GM12892 (cell line): Measurements from ENCODE around the gene CHST13.
A peak's percentile ranks its signal among the peaks of the same experiment; 100 is the strongest.

Source experiments
- DNase-seq: peaks from one replicate; pipeline ENCODE4 v3.0.0; 2011; ENCODE audit not compliant: insufficient read length
- FAIRE-seq: peaks from 2 replicates; lab custom pipeline; 2011; peaks lifted over from hg19 to GRCh38; lab: Jason Lieb, UNC
- POLR2A ChIP-seq: IDR thresholded peaks from 2 replicates; pipeline ENCODE4 v1.6.1; 2011; ENCODE audit warnings: low read depth, low read length, control low read depth
- POLR2AphosphoS5 ChIP-seq: IDR thresholded peaks from 2 replicates; pipeline ENCODE4 v1.6.1; 2011; ENCODE audit warnings: low read depth, low read length, control low read depth
- TAF1 ChIP-seq: IDR thresholded peaks from 2 replicates; pipeline ENCODE4 v1.6.1; 2011; ENCODE audit warnings: low read depth, mild to moderate bottlenecking, control low read depth, low read length, borderline replicate concordance

The CHST13 gene

GRCh38 chr3:126514161-126514560 is 9.8 kb upstream of the CHST13 start:
- DNase-seq (no peak), FAIRE-seq (no peak)
- TF ChIP-seq POLR2AphosphoS5 (no peak), TAF1 (no peak), POLR2A (no peak)

DNA sequence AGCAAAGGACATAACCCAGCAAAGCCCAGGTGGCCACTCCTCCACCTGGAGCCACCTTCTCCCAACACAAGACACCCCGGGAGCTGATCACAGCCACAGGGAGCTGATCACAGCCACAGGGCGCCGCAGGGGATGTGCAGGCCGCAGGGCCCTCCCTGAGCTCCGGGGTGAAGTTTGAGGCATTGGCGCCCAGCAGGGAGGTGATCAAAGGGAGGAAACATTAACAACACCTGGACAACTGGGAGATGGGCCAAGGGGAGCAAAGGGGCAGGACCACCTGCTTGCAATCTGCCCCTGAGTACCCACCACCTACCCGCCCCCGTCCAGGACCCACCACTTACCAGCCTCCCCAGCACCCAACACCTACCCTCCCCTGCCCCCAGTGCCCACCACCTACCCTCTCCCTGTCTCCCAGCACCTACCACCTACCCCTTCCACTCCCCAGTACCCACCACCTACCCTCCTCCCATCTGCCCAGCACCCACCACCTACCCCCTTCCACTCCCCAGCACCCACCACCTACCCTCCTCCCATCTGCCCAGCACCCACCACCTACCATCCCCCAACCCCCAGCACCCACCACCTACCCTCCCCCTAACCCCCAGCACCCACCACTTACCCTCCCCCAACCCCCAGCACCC is 8.8 kb upstream of the CHST13 start:
- FAIRE-seq (no peak), DNase-seq (no peak)
- TF ChIP-seq POLR2A (no peak), POLR2AphosphoS5 (no peak), TAF1 (no peak)

- FAIRE-seq (no peak), DNase-seq (no peak)
- TF ChIP-seq POLR2AphosphoS5 (no peak), POLR2A (no peak), TAF1 (no peak)
Observed at GRCh38 chr3:126516152-126516935, 7.6 kb upstream of the CHST13 start.

DNA sequence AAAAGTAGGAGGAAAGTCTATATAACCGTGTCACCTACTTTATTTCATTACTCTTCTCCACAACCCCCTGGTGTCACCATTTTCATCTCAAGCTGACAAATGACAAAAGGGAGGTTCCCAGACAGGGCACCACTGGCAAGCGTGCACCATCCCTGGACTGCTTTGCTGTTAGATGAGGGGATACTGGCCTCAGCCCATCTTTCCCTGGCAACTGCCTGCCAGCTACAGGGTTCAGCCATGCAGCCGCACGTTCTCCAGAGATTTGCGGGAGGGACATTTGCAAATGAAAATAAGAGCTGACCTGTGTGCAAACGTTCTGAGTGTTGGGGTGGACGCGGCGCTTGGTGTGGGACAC is 7.0 kb upstream of the CHST13 start:
- DNase-seq (no peak), FAIRE-seq (no peak)
- TF ChIP-seq TAF1 (no peak), POLR2A (no peak), POLR2AphosphoS5 (no peak)

GRCh38 chr3:126517291-126517951 is 6.5 kb upstream of the CHST13 start, which contains the start of gene UROC1:
TSS of gene UROC1 (minus strand) at chr3:126517773. CDS start at chr3:126517719, 54 bp downstream.
- DNase-seq, result no peak
- FAIRE-seq, result no peak
- no peak for TF ChIP-seq POLR2A
- TF ChIP-seq TAF1, result no peak
- TF ChIP-seq POLR2AphosphoS5, result no peak

- TF ChIP-seq POLR2AphosphoS5, result no peak
- no peak for TF ChIP-seq TAF1
- TF ChIP-seq POLR2A, result no peak
- FAIRE-seq (no peak), DNase-seq (no peak)
Observed at GRCh38 chr3:126517986-126518778, 5.8 kb upstream of the CHST13 start.

GRCh38 chr3:126518779-126519177 is 5.2 kb upstream of the CHST13 start:
- FAIRE-seq, result no peak
- no peak for DNase-seq
- TF ChIP-seq POLR2A, result no peak
- TF ChIP-seq POLR2AphosphoS5, result no peak
- no peak for TF ChIP-seq TAF1

GRCh38 chr3:126519506-126520455 is 4.2 kb upstream of the CHST13 start:
- no peak for DNase-seq
- TF ChIP-seq POLR2AphosphoS5, result no peak
- no peak for TF ChIP-seq TAF1
- TF ChIP-seq POLR2A, result no peak
- FAIRE-seq, result no peak

DNA sequence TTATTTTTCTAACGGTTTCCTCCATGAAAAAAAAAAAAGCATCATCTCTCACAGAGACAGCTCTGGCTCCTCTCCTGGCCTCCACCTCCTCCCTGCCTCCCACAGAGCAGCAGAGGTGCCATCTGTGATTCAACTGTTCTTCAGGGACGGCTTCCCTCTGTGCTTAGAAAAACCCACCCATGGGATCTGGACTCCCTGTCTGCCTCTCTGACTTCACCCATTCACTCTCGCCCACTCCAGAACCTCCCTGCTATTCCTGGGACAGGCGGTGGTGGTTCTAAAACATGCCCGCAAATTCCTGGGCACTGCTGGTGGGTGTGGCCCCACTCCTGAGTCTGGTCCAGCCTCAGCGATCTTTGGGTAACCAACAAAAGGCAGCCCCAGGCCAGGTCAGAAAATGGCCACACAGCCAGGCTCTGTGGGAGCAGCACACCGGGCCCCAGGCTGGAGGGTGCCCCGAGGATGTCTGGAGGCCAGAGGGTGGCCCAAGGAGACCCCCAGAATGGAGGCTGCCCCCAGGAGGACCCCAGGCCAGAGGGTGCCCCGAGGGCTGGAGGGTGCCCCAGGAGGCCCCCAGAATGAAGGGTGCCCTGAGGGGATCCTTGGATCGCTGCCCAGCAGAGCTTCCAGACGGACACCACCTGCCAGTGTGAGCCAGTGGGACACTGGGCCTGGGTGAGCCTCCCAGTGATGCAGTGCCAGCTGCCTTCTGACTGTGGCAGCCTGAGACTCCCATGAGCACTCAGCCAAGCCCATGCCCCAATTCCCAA is 2.6 kb upstream of the CHST13 start:
- no peak for DNase-seq
- no peak for FAIRE-seq
- no peak for TF ChIP-seq POLR2AphosphoS5
- TF ChIP-seq POLR2A, result no peak
- TF ChIP-seq TAF1, result no peak

DNA sequence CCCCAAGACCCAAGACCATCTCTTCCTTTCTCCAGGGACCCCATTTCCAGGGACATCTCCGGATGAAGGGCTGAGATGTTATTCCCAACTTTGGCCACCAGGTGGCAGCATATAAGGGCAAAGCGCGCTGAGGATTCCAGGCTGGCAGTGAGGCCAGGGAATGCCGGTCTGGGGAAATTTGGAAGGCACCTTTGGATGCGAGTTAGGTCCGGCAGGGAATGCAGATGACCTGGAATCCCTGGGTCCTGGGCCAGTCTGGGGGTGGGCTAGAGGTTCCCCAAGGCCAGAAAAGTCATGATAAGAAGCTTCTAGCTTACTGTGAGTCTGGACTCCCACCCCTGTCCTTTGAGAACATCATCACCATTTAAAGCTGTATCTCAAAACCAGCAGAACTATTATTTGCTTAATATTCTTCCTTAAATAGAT is 1.6 kb upstream of the CHST13 start:
- DNase-seq, result peak; percentile 63
- TF ChIP-seq TAF1, result no peak
- no peak for TF ChIP-seq POLR2A
- no peak for TF ChIP-seq POLR2AphosphoS5
- FAIRE-seq, result peak; percentile 46
